ENCODE measurements around the gene FIG4.

The FIG4 gene

DNA sequence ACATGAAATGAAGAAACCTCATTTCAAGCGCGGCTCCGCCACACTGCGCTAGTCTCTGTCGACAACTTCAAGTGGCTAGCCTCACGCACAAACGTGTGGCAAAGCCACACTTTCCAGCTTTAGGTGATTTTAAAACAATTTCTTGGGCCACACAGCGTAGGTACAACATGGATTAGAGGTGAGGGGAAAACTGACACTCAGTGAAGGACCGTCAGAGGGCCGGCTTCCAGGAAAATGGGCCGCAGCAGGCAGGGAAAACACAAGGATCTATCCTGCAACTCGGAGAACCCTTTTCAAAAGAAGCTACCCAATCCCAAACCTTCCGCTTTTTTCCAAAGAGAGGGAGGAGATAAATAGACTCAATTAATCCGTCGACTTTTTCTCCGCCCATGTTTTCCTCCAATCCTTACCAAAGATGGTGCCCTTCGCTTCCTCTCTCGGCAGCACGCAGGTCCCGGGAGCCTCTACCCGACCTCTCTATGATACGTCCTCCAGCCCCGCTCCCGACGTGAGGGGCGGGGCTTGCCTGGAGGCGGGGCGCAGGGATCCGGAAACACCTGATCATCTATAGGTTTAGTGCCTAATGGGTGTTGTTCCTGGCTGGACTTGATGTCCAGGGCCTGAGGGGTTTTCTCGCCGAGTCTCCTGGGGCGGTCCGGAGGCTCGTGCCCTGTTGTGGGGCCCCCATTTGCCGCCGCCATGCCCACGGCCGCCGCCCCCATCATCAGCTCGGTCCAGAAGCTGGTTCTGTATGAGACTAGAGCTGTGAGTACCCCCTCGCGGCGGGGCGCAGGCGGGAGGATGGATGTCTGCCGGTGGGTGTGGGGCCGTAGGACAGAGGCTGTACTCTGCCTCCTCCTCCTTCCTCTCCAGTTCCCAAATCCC lies at the start of gene FIG4, which contains the start of gene AK9:
Gene FIG4, plus strand, starts transcription at position 560 of the 885 bp plus-strand sequence. Its CDS starts 140 bp downstream, at position 700.
Gene AK9, minus strand, starts transcription at position 466 of the 885 bp plus-strand sequence. CDS start 15,457 bp downstream, outside the sequence.
- TF ChIP-seq BACH2 (CRISPR knock-in tag; IDR thresholded peaks at IDR 0.05; ENCODE audit: borderline replicate concordance) (no peak), ZNF8 (CRISPR knock-in tag; IDR thresholded peaks at IDR 0.05) (no peak), ZNF565 (CRISPR knock-in tag; conservative IDR thresholded peaks at IDR 0.05; ENCODE audit: low read depth) (no peak), ZFP30 (CRISPR knock-in tag; IDR thresholded peaks at IDR 0.05) (no peak), ZFP3 (CRISPR knock-in tag; IDR thresholded peaks at IDR 0.05) (no peak), ESRRG (CRISPR knock-in tag; IDR thresholded peaks at IDR 0.05) (no peak), ARNTL (CRISPR knock-in tag; IDR thresholded peaks at IDR 0.05; ENCODE audit: borderline replicate concordance, low read depth) (no peak), TCF4 (CRISPR knock-in tag; IDR thresholded peaks at IDR 0.05; ENCODE audit: borderline replicate concordance) (no peak), CSDC2 (CRISPR knock-in tag; IDR thresholded peaks at IDR 0.05) (no peak), RARB (CRISPR knock-in tag; IDR thresholded peaks at IDR 0.05) (no peak), ZC3H10 (CRISPR knock-in tag; IDR thresholded peaks at IDR 0.05) (no peak), TOX (CRISPR knock-in tag; IDR thresholded peaks at IDR 0.05; ENCODE audit: borderline replicate concordance) (no peak), PPARA (CRISPR knock-in tag; IDR thresholded peaks at IDR 0.05; ENCODE audit: borderline replicate concordance) (no peak)
- TF ChIP-seq, protein P1, sequence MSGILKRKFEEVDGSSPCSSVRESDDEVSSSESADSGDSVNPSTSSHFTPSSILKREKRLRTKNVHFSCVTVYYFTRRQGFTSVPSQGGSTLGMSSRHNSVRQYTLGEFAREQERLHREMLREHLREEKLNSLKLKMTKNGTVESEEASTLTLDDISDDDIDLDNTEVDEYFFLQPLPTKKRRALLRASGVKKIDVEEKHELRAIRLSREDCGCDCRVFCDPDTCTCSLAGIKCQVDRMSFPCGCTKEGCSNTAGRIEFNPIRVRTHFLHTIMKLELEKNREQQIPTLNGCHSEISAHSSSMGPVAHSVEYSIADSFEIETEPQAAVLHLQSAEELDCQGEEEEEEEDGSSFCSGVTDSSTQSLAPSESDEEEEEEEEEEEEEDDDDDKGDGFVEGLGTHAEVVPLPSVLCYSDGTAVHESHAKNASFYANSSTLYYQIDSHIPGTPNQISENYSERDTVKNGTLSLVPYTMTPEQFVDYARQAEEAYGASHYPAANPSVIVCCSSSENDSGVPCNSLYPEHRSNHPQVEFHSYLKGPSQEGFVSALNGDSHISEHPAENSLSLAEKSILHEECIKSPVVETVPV (CRISPR knock-in tag; IDR thresholded peaks at IDR 0.05): no peak
- TF ChIP-seq, protein P2, sequence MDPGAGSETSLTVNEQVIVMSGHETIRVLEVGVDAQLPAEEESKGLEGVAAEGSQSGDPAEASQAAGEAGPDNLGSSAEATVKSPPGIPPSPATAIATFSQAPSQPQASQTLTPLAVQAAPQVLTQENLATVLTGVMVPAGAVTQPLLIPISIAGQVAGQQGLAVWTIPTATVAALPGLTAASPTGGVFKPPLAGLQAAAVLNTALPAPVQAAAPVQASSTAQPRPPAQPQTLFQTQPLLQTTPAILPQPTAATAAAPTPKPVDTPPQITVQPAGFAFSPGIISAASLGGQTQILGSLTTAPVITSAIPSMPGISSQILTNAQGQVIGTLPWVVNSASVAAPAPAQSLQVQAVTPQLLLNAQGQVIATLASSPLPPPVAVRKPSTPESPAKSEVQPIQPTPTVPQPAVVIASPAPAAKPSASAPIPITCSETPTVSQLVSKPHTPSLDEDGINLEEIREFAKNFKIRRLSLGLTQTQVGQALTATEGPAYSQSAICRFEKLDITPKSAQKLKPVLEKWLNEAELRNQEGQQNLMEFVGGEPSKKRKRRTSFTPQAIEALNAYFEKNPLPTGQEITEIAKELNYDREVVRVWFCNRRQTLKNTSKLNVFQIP (CRISPR knock-in tag; IDR thresholded peaks at IDR 0.05; ENCODE audit: borderline replicate concordance, low read depth): no peak
- ATAC-seq: peak; percentile 100

DNA sequence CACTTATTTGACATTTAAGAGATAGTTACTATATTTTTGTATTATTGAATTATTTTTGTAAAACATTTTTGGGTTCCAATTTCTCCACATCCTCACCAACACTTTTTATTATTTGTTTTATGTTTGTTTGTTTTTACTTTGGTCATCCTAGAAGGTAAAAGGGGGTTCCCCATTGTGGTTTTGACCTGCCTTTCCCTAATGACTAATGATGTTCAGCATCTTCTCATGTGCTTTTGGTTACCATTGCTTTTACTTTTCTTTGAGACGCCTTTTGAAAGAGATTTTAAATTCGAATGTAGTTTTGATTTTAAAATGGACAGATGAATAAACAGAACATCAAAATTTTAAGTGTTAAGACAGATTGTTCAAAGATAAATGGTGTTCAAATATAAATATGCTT lies 47.0 kb upstream of the FIG4 start:
- TF ChIP-seq OSR1 (CRISPR knock-in tag; IDR thresholded peaks at IDR 0.05): no peak
- TF ChIP-seq ZNF565 (CRISPR knock-in tag; conservative IDR thresholded peaks at IDR 0.05; ENCODE audit: low read depth): no peak
- no peak for TF ChIP-seq TCF4 (CRISPR knock-in tag; IDR thresholded peaks at IDR 0.05; ENCODE audit: borderline replicate concordance)
- TF ChIP-seq ARNTL (CRISPR knock-in tag; IDR thresholded peaks at IDR 0.05; ENCODE audit: borderline replicate concordance, low read depth): no peak
- TF ChIP-seq ZNF8 (CRISPR knock-in tag; IDR thresholded peaks at IDR 0.05): no peak
- TF ChIP-seq, protein P1 (CRISPR knock-in tag; IDR thresholded peaks at IDR 0.05): no peak
- ATAC-seq: no peak

DNA sequence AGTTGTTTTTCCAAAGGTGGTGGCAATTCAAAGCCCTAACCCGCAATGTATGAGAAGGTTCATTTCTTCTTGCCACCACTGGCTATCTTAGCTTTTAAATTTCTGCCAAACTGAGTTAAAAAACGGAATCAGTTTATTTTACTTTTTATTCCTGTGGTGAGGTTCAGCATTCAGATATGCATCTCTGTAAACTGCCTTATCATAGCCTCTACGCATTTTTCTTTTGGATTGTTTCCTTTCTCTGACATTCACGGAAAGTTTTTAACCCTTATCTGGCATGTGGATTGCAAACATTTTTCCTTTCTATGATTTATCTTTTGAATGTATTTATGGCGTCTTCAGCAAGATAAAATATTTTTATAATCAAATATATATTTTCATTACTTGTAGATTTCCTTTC lies 37.8 kb upstream of the FIG4 start:
- ATAC-seq: no peak

DNA sequence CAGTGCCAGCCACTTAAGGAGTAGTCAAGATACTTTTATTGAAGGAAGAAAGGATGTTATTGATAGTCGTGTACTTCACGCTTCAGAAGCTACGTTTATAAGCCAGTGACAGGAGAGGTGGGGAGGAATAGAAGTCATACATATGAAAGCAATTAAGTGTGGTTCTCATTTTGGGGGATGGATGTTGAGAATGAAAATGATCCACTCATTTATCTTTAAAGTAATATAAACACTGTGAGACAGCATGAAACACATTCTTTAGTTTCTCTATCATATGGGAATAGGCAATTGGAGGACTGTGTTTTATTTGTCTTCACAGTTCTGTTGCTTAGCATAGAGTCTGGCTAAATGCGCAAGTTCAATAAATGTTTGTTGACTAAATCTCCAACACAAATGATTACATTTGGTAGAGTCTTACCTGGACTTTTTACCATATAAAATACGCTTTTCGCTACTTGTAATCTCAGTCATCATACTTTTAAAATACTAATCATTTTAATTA lies 35.3 kb upstream of the FIG4 start:
- no peak for ATAC-seq
- no peak for TF ChIP-seq ARNTL (CRISPR knock-in tag; IDR thresholded peaks at IDR 0.05; ENCODE audit: borderline replicate concordance, low read depth)
- TF ChIP-seq TOX (CRISPR knock-in tag; IDR thresholded peaks at IDR 0.05; ENCODE audit: borderline replicate concordance): no peak
- no peak for TF ChIP-seq PPARA (CRISPR knock-in tag; IDR thresholded peaks at IDR 0.05; ENCODE audit: borderline replicate concordance)
- no peak for TF ChIP-seq OSR1 (CRISPR knock-in tag; IDR thresholded peaks at IDR 0.05)

More for the DNA sequence above, 37.8 kb upstream of the FIG4 start:
- TF ChIP-seq GLIS3 (CRISPR knock-in tag; IDR thresholded peaks at IDR 0.05): no peak
- no peak for TF ChIP-seq CSDC2 (CRISPR knock-in tag; IDR thresholded peaks at IDR 0.05)
- no peak for TF ChIP-seq RARB (CRISPR knock-in tag; IDR thresholded peaks at IDR 0.05)
- TF ChIP-seq ZNF8 (CRISPR knock-in tag; IDR thresholded peaks at IDR 0.05): no peak
- no peak for TF ChIP-seq ESRRG (CRISPR knock-in tag; IDR thresholded peaks at IDR 0.05)
- TF ChIP-seq ZNF70 (CRISPR knock-in tag; IDR thresholded peaks at IDR 0.05): no peak
- TF ChIP-seq ZFP30 (CRISPR knock-in tag; IDR thresholded peaks at IDR 0.05): no peak
- TF ChIP-seq, protein P3, sequence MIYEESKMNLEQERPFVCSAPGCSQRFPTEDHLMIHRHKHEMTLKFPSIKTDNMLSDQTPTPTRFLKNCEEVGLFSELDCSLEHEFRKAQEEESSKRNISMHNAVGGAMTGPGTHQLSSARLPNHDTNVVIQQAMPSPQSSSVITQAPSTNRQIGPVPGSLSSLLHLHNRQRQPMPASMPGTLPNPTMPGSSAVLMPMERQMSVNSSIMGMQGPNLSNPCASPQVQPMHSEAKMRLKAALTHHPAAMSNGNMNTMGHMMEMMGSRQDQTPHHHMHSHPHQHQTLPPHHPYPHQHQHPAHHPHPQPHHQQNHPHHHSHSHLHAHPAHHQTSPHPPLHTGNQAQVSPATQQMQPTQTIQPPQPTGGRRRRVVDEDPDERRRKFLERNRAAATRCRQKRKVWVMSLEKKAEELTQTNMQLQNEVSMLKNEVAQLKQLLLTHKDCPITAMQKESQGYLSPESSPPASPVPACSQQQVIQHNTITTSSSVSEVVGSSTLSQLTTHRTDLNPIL (CRISPR knock-in tag; IDR thresholded peaks at IDR 0.05; ENCODE audit: low read depth): no peak
- no peak for TF ChIP-seq ZC3H10 (CRISPR knock-in tag; IDR thresholded peaks at IDR 0.05)
- no peak for TF ChIP-seq PPARA (CRISPR knock-in tag; IDR thresholded peaks at IDR 0.05; ENCODE audit: borderline replicate concordance)
- TF ChIP-seq ARNTL (CRISPR knock-in tag; IDR thresholded peaks at IDR 0.05; ENCODE audit: borderline replicate concordance, low read depth): no peak
- TF ChIP-seq SNAI2 (CRISPR knock-in tag; IDR thresholded peaks at IDR 0.05): no peak
- TF ChIP-seq ZFP3 (CRISPR knock-in tag; IDR thresholded peaks at IDR 0.05): no peak
